MM.1S (cell line): ENCODE data around the gene NTM.

Experiments used
- DNase-seq: peaks from one replicate; pipeline ENCODE4 v3.0.0-alpha.2; 2015
- H2AFZ ChIP-seq: fragments of 300-600 bp; sonication (generic); 2 replicates; pipeline ENCODE4 v1.6.0; 2016; ENCODE audit warnings: antibody characterized with exemption, low read length
- H3F3A ChIP-seq: fragments of 300-600 bp; sonication (generic); 2 replicates; pipeline ENCODE4 v1.6.1; 2016; ENCODE audit warnings: mild to moderate bottlenecking, antibody characterized with exemption, low read length, moderate library complexity, mixed read lengths; ENCODE audit not compliant: insufficient read depth
- H3K27ac ChIP-seq: fragments of 300-600 bp; sonication (generic); 2 replicates; pipeline ENCODE4 v1.5.1; 2016; ENCODE audit warnings: mild to moderate bottlenecking, low read length
- H3K27me3 ChIP-seq: fragments of 300-600 bp; sonication (generic); replicated peaks from 2 replicates; pipeline ENCODE4 v1.6.0; 2016; ENCODE audit warnings: low read length; ENCODE audit not compliant: insufficient read depth
- H3K36me3 ChIP-seq: fragments of 300-600 bp; sonication (generic); replicated peaks from 2 replicates; pipeline ENCODE4 v1.6.1; 2016; ENCODE audit warnings: mild to moderate bottlenecking, low read length, mixed read lengths; ENCODE audit not compliant: insufficient read depth
- H3K4me1 ChIP-seq: fragments of 300-600 bp; sonication (generic); 2 replicates; pipeline ENCODE4 v1.6.1; 2016; ENCODE audit warnings: low read length, mixed read lengths
- H3K4me2 ChIP-seq: fragments of 300-600 bp; sonication (generic); 2 replicates; pipeline ENCODE4 v1.6.0; 2016; ENCODE audit warnings: low read depth, low read length
- H3K4me3 ChIP-seq: fragments of 300-600 bp; sonication (generic); 2 replicates; pipeline ENCODE4 v1.5.1; 2016; ENCODE audit warnings: low read length, mixed read lengths
- H3K79me2 ChIP-seq: fragments of 300-600 bp; sonication (generic); 2 replicates; pipeline ENCODE4 v1.6.1; 2016; ENCODE audit warnings: mixed run types, low read length, mixed read lengths
- H3K9ac ChIP-seq: fragments of 300-600 bp; sonication (generic); 2 replicates; pipeline ENCODE4 v1.6.1; 2016; ENCODE audit warnings: low read length, mixed read lengths
- H3K9me2 ChIP-seq: fragments of 300-600 bp; sonication (generic); replicated peaks from 2 replicates; pipeline ENCODE4 v1.6.1; 2016; ENCODE audit warnings: mild to moderate bottlenecking, low read length, mixed read lengths; ENCODE audit not compliant: insufficient read depth
- H3K9me3 ChIP-seq: fragments of 300-600 bp; sonication (generic); replicated peaks from 2 replicates; pipeline ENCODE4 v1.6.1; 2016; ENCODE audit warnings: mild to moderate bottlenecking, low read length, mixed read lengths; ENCODE audit not compliant: insufficient read depth
- H4K20me1 ChIP-seq: fragments of 300-600 bp; sonication (generic); 2 replicates; pipeline ENCODE4 v1.6.1; 2016; ENCODE audit warnings: mild to moderate bottlenecking, low read length, moderate library complexity, mixed read lengths; ENCODE audit not compliant: insufficient read depth
- CTCF ChIP-seq: fragments of 300-600 bp; sonication (generic); IDR thresholded peaks from 2 replicates; pipeline ENCODE4 v1.5.1; 2016; ENCODE audit warnings: antibody characterized with exemption, low read length, mixed read lengths
- EZH2 ChIP-seq: fragments of 300-600 bp; sonication (generic); optimal IDR thresholded peaks from 2 replicates; pipeline ENCODE3; 2017; ENCODE audit warnings: low read depth, mild to moderate bottlenecking, antibody characterized with exemption, low read length, mixed read lengths
- EZH2phosphoT487 ChIP-seq: fragments of 300-600 bp; sonication (generic); IDR thresholded peaks from 2 replicates; pipeline ENCODE4 v1.6.1; 2018; ENCODE audit warnings: antibody characterized with exemption, low read length

The NTM gene

GRCh38 chr11:131413217-131413616, 42.8 kb downstream of the NTM start:
- Histone ChIP-seq H3K27me3 (no peaks in the 10 kb centered on the region), H2AFZ (no peak overlapping the region), H3K9me2 (no peaks in the 10 kb centered on the region), H3K4me1 (peaks cover 10% of the 10 kb centered on the region), H3K9me3 (no peaks in the 10 kb centered on the region), H3K79me2 (no peaks in the 10 kb centered on the region), H3K4me3 (no peak overlapping the region), H3K27ac (no peak overlapping the region), H3F3A (no peaks in the 10 kb centered on the region), H3K4me2 (no peak overlapping the region), H4K20me1 (no peaks in the 10 kb centered on the region), H3K9ac (no peak overlapping the region), H3K36me3 (no peaks in the 10 kb centered on the region)
- DNase-seq: no peak
- TF ChIP-seq CTCF (no peak), EZH2phosphoT487 (no peak), EZH2 (no peak)

- Histone ChIP-seq H3K9me3 (no peaks in the 10 kb centered on the region), H3F3A (no peaks in the 10 kb centered on the region), H3K4me1 (no peaks in the 10 kb centered on the region), H3K9ac (no peak overlapping the region), H3K27ac (no peak overlapping the region), H4K20me1 (no peaks in the 10 kb centered on the region), H3K79me2 (no peaks in the 10 kb centered on the region), H2AFZ (no peak overlapping the region), H3K9me2 (no peaks in the 10 kb centered on the region), H3K27me3 (no peaks in the 10 kb centered on the region), H3K4me2 (no peak overlapping the region), H3K4me3 (no peak overlapping the region), H3K36me3 (no peaks in the 10 kb centered on the region)
- no peak for TF ChIP-seq CTCF
- no peak for TF ChIP-seq EZH2
- TF ChIP-seq EZH2phosphoT487: no peak
- no peak for DNase-seq
Observed at GRCh38 chr11:131418189-131418588, 47.8 kb downstream of the NTM start.

- Histone ChIP-seq H3K27me3 (no peaks in the 10 kb centered on the region), H3K36me3 (no peaks in the 10 kb centered on the region), H3K27ac (no peak overlapping the region), H3K4me3 (no peak overlapping the region), H3K4me2 (no peak overlapping the region), H4K20me1 (no peaks in the 10 kb centered on the region), H3K9me2 (no peaks in the 10 kb centered on the region), H3K9ac (no peak overlapping the region), H3K9me3 (no peaks in the 10 kb centered on the region), H3K4me1 (no peaks in the 10 kb centered on the region), H2AFZ (no peak overlapping the region), H3F3A (no peaks in the 10 kb centered on the region), H3K79me2 (no peaks in the 10 kb centered on the region)
- DNase-seq: no peak
- TF ChIP-seq CTCF (no peak), EZH2phosphoT487 (no peak), EZH2 (no peak)
Observed at GRCh38 chr11:131421066-131421855, 50.8 kb downstream of the NTM start.
